DOHH2 (cell line): ENCODE data around the gene TMEM154.

Source experiments
- H3F3A ChIP-seq: fragments of 200-600 bp; sonication (generic), shearing (Covaris generic); 2 replicates; pipeline ENCODE4 v1.6.0; 2016; ENCODE audit warnings: antibody characterized with exemption, mild to moderate bottlenecking; ENCODE audit not compliant: control insufficient read depth, insufficient read depth
- H3K27ac ChIP-seq: fragments of 200-600 bp; sonication (generic); 2 replicates; pipeline ENCODE4 v1.5.1; 2014; ENCODE audit warnings: low read depth, mild to moderate bottlenecking, low read length, moderate library complexity
- H3K27me3 ChIP-seq: fragments of 200-600 bp; sonication (generic); 2 replicates; pipeline ENCODE4 v1.6.1; 2014; ENCODE audit warnings: mild to moderate bottlenecking, low read length, mixed read lengths; ENCODE audit not compliant: control insufficient read depth
- H3K36me3 ChIP-seq: fragments of 200-600 bp; sonication (generic); 2 replicates; pipeline ENCODE4 v1.6.1; 2014; ENCODE audit warnings: mild to moderate bottlenecking, low read length, moderate library complexity, mixed read lengths; ENCODE audit not compliant: control insufficient read depth
- H3K4me1 ChIP-seq: fragments of 200-600 bp; sonication (generic); 2 replicates; pipeline ENCODE4 v1.6.1; 2014; ENCODE audit warnings: mild to moderate bottlenecking, low read length, mixed read lengths; ENCODE audit not compliant: control insufficient read depth
- H3K4me2 ChIP-seq: fragments of 200-600 bp; sonication (generic); 2 replicates; pipeline ENCODE4 v1.6.0; 2014; ENCODE audit warnings: mild to moderate bottlenecking, low read length, moderate library complexity
- H3K4me3 ChIP-seq: fragments of 200-600 bp; sonication (generic); 2 replicates; pipeline ENCODE4 v1.5.1; 2014; ENCODE audit warnings: mild to moderate bottlenecking, low read length, mixed read lengths
- H3K79me2 ChIP-seq: fragments of 200-600 bp; sonication (generic); 2 replicates; pipeline ENCODE4 v1.6.1; 2014; ENCODE audit warnings: mild to moderate bottlenecking, low read length, mixed read lengths; ENCODE audit not compliant: control insufficient read depth
- H3K9me2 ChIP-seq: fragments of 200-600 bp; sonication (generic); replicated peaks from 2 replicates; pipeline ENCODE4 v1.6.1; 2014; ENCODE audit warnings: mild to moderate bottlenecking, low read length, mixed read lengths; ENCODE audit not compliant: control insufficient read depth
- H3K9me3 ChIP-seq: fragments of 200-600 bp; sonication (generic); 2 replicates; pipeline ENCODE4 v1.6.1; 2014; ENCODE audit warnings: antibody characterized with exemption, low read length, mixed read lengths; ENCODE audit not compliant: control insufficient read depth, insufficient read depth
- H4K20me1 ChIP-seq: fragments of 200-600 bp; sonication (generic); 2 replicates; pipeline ENCODE4 v1.6.0; 2014; ENCODE audit warnings: low read depth, mild to moderate bottlenecking, antibody characterized with exemption, low read length, moderate library complexity; ENCODE audit not compliant: control insufficient read depth, insufficient read depth
- EZH2phosphoT487 ChIP-seq: fragments of 200-600 bp; sonication (generic); IDR thresholded peaks from 2 replicates; pipeline ENCODE4 v1.6.1; 2017; ENCODE audit warnings: borderline replicate concordance, mild to moderate bottlenecking, antibody characterized with exemption, low read length, moderate library complexity, mixed read lengths
- TF ChIP-seq, protein P1 (sequence below): fragments of 200-600 bp; sonication (generic); IDR thresholded peaks from one replicate; pipeline ENCODE4 v1.5.1; 2014; ENCODE audit warnings: antibody characterized with exemption, mild to moderate bottlenecking, low read depth, low read length; ENCODE audit not compliant: poor library complexity, severe bottlenecking

Gene TMEM154

DNA sequence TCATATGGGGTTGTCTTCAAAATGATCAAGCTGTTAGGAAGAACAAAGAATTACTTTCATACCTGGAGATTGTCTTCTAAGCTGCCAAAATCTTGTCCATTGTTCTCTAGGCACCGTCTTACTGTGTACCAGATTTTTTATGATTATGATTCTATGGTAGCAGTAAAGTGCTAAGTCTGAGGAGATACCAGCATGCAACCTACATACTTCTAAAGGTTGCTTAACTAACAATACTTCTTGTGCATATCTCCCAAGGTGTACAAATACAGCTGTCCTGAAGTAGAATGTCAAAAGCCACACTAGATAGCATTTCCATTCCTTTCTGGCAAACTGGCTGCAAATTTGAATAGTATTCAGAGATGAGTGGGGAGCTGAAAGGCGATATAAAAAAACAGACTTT is 81.3 kb downstream of the TMEM154 start:
- no peaks in the 10 kb centered on the region for H4K20me1 ChIP-seq
- H3F3A ChIP-seq = no peaks in the 10 kb centered on the region
- H3K9me2 ChIP-seq = no peaks in the 10 kb centered on the region
- H3K27me3 ChIP-seq = 0 out of 2 replicates have a peak, but pooled peaks cover 2% of the 10 kb centered on the region
- TF ChIP-seq EZH2phosphoT487 = no peak
- TF ChIP-seq, protein P1, sequence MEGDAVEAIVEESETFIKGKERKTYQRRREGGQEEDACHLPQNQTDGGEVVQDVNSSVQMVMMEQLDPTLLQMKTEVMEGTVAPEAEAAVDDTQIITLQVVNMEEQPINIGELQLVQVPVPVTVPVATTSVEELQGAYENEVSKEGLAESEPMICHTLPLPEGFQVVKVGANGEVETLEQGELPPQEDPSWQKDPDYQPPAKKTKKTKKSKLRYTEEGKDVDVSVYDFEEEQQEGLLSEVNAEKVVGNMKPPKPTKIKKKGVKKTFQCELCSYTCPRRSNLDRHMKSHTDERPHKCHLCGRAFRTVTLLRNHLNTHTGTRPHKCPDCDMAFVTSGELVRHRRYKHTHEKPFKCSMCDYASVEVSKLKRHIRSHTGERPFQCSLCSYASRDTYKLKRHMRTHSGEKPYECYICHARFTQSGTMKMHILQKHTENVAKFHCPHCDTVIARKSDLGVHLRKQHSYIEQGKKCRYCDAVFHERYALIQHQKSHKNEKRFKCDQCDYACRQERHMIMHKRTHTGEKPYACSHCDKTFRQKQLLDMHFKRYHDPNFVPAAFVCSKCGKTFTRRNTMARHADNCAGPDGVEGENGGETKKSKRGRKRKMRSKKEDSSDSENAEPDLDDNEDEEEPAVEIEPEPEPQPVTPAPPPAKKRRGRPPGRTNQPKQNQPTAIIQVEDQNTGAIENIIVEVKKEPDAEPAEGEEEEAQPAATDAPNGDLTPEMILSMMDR = no peak
- no peaks in the 10 kb centered on the region for H3K36me3 ChIP-seq
- H3K4me3 ChIP-seq = no peak overlapping the region
- no peak overlapping the region; the same call in 1 of the 2 replicates for H3K4me2 ChIP-seq
- H3K27ac ChIP-seq = no peak overlapping the region
- no peaks in the 10 kb centered on the region for H3K79me2 ChIP-seq
- H3K4me1 ChIP-seq = peaks cover 27% of the 10 kb centered on the region
- no peaks in the 10 kb centered on the region for H3K9me3 ChIP-seq

DNA sequence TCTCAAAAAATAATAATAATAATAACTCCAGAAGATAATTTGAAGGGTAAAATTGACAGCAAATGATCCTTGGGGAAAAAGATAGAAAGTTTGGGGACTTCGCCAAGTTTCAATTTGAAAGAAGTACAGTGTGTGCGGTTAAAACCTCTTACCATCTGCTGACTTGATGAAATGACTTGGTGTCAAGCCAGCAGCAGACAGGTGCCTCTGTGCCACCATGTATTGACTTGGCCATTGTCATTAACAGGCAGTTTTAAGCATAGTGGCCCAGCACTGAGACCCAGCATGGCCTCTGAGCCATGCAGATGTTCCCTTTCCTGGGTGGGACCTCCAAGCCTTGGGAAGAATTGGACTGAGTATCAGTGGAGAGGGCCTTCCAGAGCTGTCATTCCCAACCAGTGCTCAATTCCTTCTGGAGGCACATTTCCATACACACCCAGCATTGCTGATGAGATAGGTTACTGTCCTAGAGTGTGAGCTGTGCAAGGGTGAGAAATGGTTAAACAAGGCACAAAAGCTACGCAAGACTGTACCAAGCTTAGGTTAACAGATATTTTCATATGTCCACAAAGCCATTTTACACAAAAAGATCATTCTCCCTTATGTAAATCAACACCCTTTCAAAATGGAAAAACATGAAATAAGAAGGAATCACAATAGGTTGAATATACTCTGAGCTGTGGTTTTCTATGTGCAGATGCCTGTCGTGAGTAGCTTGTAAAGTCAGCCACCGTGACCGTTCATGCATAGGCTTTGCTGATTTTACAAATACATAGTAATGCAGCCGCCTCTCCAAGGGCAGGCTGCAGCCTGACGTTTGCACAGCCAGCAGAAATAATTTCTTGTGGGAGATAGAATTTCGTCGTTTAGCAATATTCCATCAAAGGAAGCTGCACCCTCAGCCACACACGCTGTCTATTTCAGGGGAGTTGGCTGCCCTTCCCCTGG is 84.5 kb downstream of the TMEM154 start:
- no peaks in the 10 kb centered on the region for H3K9me2 ChIP-seq
- H4K20me1 ChIP-seq = no peaks in the 10 kb centered on the region
- H3K4me2 ChIP-seq = peak overlapping the region; percentile 54
- H3K36me3 ChIP-seq = no peaks in the 10 kb centered on the region
- H3F3A ChIP-seq = no peaks in the 10 kb centered on the region
- H3K4me1 ChIP-seq = peaks cover 31% of the 10 kb centered on the region
- peak overlapping the region; percentile 27 for H3K4me3 ChIP-seq
- H3K27ac ChIP-seq = no peak overlapping the region
- no peaks in the 10 kb centered on the region for H3K9me3 ChIP-seq
- TF ChIP-seq EZH2phosphoT487 = no peak
- TF ChIP-seq, protein P1 = no peak
- H3K79me2 ChIP-seq = no peaks in the 10 kb centered on the region
- no peaks in the 10 kb centered on the region; the same call in 1 of the 2 replicates for H3K27me3 ChIP-seq

DNA sequence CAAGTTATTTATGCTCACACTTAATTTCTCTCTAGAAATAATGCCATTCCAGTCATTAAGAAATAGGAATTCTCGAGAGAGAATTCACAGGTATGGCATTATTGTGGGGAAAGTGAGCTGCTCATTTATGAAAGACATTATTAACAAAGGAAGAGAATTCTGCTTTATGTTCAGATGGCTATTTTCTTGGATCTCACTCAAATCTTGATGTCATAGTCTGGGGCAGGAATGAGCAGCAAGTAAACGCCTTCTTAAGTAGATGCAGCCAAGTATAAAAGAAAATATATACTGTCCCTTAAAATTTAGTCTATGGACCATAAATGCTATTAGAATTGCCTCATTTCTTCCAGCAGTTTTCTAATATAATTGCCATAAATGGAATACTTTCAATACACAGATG is 85.7 kb downstream of the TMEM154 start:
- H3F3A ChIP-seq = no peaks in the 10 kb centered on the region
- peaks cover 26% of the 10 kb centered on the region for H3K4me1 ChIP-seq
- no peak overlapping the region for H3K4me2 ChIP-seq
- no peaks in the 10 kb centered on the region for H3K9me2 ChIP-seq
- TF ChIP-seq EZH2phosphoT487 = no peak
- TF ChIP-seq, protein P1 = no peak
- no peak overlapping the region for H3K4me3 ChIP-seq
- H3K36me3 ChIP-seq = no peaks in the 10 kb centered on the region
- H3K9me3 ChIP-seq = no peaks in the 10 kb centered on the region
- no peaks in the 10 kb centered on the region; the same call in 1 of the 2 replicates for H3K27me3 ChIP-seq
- no peaks in the 10 kb centered on the region for H4K20me1 ChIP-seq
- no peak overlapping the region for H3K27ac ChIP-seq
- H3K79me2 ChIP-seq = no peaks in the 10 kb centered on the region
